ENCODE results near the gene SNX30. TPM values are rescaled to one million over a fixed set of nuclear protein-coding genes. Genes with fewer than 3 reads are reported as not detected.

The SNX30 gene
- total RNA-seq, 4 donors from 2014 or later = 5.5 to 9.4 (median 7.4) TPM

DNA sequence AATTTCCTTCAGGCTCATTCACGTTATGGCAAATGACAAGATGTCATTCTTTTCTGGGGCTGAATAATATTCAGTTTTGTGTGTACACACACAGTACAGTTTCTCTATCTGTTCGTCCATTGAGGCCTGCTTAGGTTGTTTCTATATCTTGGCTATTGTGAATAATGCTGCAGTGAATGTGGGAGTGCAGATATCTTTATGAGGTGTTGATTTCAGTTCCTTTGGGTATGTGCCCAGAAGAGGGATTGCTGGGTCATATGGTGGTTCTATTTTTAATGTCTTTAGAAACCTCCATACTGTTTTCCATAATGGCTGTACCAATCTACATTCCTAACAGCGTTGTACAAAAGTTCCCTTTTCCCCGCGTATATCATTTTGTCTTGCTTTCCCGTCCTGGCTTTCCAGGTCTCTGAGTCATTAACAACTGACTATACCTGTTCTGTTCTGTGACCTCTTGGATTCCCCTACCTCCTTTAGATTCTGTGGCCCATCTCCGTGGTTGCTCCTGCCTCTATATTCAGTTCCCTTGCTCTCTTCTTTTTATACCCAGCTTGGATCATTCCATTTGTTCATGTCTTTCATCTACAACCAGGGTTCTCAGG is 6.8 kb downstream of the SNX30 start:
- Histone ChIP-seq H3K9me3 (no peaks in the 10 kb centered on the region), H3K27ac (no peak overlapping the region), H3K36me3 (no peaks in the 10 kb centered on the region), H3K4me3 (replicated peaks in 1 of 3) (no peak overlapping the region), H3K27me3 (no peaks in the 10 kb centered on the region), H3K4me1 (peaks cover 0 to 4% of the 10 kb centered on the region in 2 donors)
- no peak for DNase-seq
- intact Hi-C loops (cut with DNase I) = no loop called here
- WGBS, 2 donors = 78 to 80% methylated on average over 7 of the region's 7 CpGs
- TF ChIP-seq POLR2A (IDR thresholded peaks at IDR 0.05) = no peak
- TF ChIP-seq CTCF (IDR thresholded peaks at IDR 0.05) = no peak

GRCh38 chr9:112757940-112758339 is 7.4 kb downstream of the SNX30 start:
- intact Hi-C loops (cut with DNase I) = no loop called here
- H3K4me1 ChIP-seq = no peaks in the 10 kb centered on the region
- TF ChIP-seq POLR2A (IDR thresholded peaks at IDR 0.05) (no peak), CTCF (IDR thresholded peaks at IDR 0.05) (no peak)
- H3K27me3 ChIP-seq = no peaks in the 10 kb centered on the region
- H3K4me3 ChIP-seq (replicated peaks in 1 of 3) = no peak overlapping the region
- DNase-seq = no peak
- no peaks in the 10 kb centered on the region for H3K9me3 ChIP-seq
- 92 to 93% methylated on average over 2 of the region's 2 CpGs for WGBS, 2 donors
- H3K27ac ChIP-seq = no peak overlapping the region
- no peaks in the 10 kb centered on the region for H3K36me3 ChIP-seq

DNA sequence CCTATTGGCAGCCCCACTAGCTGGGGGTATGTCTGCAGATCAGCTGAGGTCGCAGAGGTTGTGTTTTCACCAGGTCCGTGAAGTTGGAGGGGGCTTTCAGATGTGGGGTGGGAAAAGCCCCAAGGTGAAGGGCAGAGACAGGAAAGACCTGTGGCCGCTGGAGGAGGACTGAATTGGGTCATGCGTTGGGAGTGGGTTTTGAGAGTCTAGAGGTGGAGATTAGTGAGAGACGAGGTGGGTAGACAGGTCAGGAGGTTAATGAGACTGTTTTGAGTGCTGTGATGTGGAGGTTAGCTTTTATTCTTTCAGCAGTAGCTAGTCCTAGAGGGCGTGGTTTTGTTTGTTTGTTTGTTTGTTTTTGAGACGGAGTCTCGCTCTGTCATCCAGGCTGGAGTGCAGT is 10.3 kb downstream of the SNX30 start:
- Histone ChIP-seq H3K4me1 (no peaks in the 10 kb centered on the region), H3K9me3 (no peaks in the 10 kb centered on the region), H3K27me3 (no peaks in the 10 kb centered on the region), H3K36me3 (no peaks in the 10 kb centered on the region), H3K27ac (no peak overlapping the region), H3K4me3 (replicated peaks in 1 of 3) (no peak overlapping the region)
- TF ChIP-seq POLR2A (IDR thresholded peaks at IDR 0.05) (no peak), CTCF (IDR thresholded peaks at IDR 0.05) (no peak)
- intact Hi-C loops (cut with DNase I) = no loop called here
- 76 to 78% methylated on average over 8 of the region's 8 CpGs for WGBS, 2 donors
- no peak for DNase-seq

- no peaks in the 10 kb centered on the region for H3K9me3 ChIP-seq
- no peaks in the 10 kb centered on the region for H3K27me3 ChIP-seq
- DNase-seq = no peak
- intact Hi-C loops (cut with DNase I) = no loop called here
- no peak for TF ChIP-seq POLR2A (IDR thresholded peaks at IDR 0.05)
- TF ChIP-seq CTCF (IDR thresholded peaks at IDR 0.05) = no peak
- H3K36me3 ChIP-seq = no peaks in the 10 kb centered on the region
- H3K27ac ChIP-seq = no peak overlapping the region
- no peaks in the 10 kb centered on the region for H3K4me1 ChIP-seq
- WGBS, 2 donors = 93 to 94% methylated on average over 12 of the region's 12 CpGs
- H3K4me3 ChIP-seq (replicated peaks in 1 of 3) = no peak overlapping the region
Measured at GRCh38 chr9:112761912-112762655, 11.5 kb downstream of the SNX30 start.
